GM18868 (cell line): ENCODE results near the gene TTYH3.

Experiments used
- ATAC-seq: cut with Tn5 transposase; IDR thresholded peaks from one replicate; pipeline ENCODE4 v1.9.1; 2021; ENCODE audit warnings: mild to moderate bottlenecking, moderate library complexity; ENCODE audit not compliant: unreplicated experiment

TTYH3 gene

DNA sequence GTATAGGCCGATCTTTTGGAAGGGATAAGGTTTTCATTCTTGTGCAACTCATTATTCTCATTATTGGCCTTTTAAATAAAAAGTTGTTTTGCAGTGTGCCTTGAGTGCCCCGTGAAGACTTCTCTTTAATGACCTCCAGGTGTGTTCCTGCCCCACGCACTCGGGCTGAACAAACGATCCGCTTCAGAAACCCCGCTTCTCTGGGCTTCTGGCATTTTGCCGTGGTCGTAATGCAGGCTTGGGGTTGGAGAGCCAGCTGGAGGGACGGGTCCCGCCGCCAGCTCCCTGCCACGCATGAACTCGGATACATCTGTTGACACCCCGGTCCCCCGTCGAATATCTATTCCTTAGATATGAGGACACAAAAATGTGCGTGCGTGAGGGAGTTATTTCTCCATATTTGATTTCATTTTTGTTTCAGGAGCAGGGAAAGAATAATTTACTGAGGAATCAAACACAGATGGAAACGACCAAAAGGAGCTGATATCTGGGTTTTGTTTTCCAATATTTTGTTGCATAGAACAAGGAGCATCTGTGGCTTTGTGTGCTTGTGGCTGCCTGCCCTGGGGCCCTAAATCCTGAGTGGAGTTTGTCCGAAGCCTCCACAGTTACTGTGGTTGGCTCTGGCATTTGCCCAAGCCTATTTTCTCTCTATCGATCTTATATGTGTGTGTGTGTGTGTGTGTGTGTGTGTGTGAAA, 17.0 kb upstream of the TTYH3 start:
- no peak for ATAC-seq

DNA sequence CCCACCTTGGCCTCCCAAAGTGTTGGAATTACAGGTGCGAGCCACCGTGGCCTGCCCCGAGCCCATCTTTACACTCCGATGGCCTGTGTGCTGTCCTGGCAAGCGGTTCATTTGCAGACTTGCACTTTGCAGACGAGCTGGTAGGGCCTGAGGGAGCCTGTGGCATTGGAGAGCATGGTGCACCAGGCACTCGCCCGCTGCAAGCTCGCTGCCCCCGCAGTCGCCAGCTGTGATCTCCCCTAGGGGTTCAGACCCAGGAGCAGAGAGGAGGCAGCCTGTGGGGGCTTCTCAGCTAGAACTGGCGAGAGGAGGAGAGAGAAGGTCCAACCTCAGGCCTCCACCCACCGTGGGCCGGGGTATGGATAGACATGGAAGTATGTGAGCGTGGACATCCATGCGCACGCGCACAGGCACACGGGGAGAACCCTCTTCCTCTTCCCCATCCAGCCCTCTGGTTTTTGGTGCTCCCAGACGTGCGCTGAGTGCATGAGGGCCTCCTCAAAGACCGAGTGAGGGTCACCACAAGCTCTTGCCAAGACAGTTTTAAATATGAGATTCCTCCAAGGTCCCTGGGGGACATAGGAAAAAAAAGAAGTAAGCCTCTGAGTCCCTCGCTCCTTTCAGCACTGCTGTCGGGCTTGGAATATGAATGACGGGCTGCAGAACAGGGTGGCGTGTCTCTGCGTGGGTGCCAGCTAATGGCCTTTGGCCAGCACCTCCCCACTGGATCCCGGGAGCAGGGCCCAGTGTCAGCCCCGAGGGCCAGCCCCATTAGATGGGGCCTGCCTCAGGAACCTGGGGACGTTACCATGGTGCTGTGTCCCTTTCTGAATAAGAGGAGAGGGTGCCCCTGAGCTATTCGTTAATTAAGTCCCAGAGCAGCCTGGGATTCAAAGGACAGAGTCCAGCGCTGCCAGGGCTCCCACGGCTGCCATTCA, 15.1 kb upstream of the TTYH3 start:
- no peak for ATAC-seq

DNA sequence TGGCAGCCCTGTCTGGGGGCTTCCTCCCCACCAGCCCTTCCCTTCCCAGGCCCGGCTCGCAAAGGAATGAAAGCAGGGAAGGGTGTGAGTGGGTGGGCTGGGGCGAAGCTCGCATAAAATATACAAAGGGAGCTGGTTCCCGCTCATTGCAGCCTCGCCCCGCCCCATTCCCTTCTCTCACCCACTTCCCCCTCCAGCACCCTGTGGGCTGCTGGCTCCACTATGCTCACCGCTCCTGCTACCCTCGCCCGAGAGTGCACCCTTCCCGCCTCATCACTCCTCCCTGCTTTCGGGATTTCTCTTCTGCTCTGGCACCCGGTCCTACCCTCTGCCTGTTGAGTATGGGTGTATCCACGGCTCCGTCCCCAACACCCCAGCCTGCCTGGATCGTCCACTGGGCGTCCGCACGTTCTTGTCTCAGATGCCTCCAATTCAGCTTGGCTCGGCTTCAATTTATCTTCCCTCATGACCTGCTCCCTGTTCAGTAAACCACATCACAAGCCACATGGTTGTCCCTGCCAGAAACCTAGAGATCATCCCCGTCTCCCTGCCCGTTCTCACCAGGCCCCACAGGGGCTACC, 14.4 kb upstream of the TTYH3 start:
- ATAC-seq, result no peak

- ATAC-seq, result no peak
Observed at GRCh38 chr7:2619116-2619515, 12.7 kb upstream of the TTYH3 start.

DNA sequence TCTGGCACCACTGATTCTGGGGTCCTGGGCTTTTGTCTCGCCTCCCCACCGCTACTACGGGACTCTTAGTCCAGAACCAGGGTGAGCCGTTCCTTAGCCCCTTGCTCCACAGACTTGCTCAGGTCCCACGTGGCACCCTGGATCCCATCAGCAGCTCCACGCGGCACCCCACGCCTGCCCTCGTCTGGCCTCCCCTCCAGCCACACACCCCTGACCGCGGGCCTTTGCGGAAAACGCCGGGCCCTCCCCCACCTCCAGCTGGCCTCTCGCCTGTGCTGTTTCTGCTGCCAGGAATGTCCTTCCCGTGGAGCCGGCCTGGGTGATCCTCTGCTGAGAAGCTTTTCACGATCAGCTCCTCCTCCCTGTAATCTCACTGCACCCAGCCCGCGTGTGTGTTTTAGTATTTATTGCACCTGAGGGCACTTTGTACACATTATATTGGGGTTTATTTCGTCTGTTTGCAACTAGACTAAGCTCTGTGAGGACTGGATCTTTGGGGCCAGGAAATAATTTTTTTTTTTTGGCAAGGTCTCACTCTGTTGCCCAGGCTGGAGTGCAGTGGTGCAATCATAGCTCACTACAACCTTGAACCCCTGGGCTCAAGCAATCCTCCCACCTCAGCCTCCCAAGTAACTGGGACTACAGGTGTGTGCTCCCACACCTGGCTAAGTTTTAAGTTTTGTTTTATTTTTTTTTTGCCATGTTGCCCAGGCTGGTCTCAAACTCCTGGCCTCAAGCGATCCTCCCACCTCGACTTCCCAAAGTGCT, 10.5 kb upstream of the TTYH3 start:
- no peak for ATAC-seq

DNA sequence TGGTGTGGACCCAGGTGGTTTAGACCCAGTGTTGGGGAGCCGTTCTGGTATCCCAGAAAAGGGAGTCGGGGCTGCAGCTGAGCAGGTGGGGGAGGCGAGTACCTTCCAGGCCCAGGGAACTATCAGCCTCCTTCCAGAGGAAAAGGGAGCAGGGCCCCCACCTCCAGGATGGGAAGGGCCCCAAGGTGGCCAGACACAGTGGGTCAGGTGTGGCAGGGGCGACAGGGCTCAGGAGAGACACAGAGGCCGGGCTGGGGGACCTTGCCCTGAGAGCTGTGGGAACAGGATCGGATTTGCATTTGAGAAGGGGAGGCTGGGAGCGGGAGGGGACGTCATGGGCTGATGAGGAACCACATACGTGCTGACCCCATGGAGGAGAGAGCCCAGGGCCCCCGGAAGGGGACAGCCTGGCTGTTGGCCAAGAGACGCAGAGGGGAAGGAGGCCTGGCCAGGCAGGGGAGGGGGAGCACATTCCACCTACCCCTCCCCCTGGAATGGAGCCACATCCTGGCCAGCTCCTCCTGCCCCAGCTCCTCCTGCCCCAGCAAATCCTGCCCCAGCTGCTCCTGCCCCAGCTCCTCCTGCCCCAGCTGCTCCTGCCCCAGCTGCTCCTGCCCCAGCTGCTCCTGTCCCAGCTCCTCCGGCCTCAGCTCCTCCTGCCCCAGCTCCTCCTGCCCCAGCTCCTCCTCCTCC, 9.7 kb upstream of the TTYH3 start:
- ATAC-seq, result no peak

DNA sequence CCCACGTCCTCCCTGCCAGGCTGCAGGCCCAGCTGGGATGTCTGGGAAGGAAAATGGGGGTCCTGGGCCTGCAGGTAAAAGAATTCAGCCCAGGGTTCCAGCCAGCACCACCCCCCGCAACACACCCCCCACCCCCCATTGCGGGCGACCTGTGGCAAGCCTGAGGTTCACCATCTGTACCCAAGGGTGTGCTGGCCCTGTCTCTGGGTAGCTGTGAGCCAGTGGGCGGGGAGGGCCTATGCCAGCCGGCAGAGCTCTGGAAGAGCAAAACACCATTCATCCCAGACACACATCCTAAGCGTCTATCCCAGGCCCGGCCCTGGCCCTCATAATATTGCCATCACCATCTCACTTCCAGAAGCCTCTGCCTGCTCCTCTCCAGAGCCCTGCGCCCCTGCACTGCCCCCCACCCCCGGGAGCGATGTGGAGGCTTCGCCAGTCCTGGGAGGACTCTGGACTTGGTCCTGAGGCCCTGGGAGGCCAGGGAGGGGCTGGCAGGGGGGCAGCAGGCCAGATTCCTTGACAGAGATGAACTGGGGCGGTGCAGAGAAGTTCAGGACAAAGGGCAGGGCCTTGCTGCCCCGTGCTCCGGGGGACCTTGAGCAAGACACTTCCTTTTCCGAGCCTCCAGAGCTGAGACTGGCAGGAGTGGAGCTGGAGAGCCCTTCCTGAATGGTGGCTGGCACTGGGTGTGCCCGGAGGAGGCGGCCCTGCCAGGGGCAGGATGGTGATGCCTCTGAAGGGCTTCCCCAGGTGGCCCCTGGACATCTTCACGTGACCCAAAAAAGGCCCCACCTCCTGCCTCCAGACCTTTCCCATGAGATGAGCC, 8.7 kb upstream of the TTYH3 start:
- ATAC-seq, result no peak

GRCh38 chr7:2623698-2624014, 8.1 kb upstream of the TTYH3 start:
- no peak for ATAC-seq

DNA sequence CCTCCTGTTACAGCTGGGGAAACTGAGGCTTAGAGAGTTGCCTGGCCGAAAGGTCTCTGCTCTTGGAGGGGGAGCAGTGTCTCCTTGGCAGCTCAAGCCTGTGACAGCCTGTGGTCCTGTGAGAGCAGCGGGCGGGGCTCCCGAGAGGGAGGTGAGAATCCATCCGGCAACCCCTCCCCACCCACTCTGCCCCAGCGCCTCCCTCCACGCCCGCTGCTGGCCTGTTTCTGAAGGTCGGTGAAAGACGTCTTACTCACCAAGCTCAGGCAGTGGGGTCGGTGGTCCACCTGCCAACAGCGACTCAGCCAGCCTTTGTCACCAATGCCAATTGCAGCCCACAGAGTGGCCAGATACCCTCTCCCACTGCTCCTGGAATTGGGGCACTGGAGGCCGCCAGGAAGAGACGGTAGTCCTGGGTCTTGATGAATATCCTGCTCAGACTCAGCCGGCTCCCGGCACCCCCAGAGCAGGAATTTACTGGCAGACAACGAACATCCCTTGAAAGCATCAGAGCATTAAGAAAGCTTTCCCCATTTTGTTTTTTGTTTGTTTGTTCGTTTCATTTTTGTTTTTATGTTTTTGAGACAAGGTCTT, 7.4 kb upstream of the TTYH3 start:
- no peak for ATAC-seq

GRCh38 chr7:2626498-2627117, 5.2 kb upstream of the TTYH3 start:
- ATAC-seq, result no peak

GRCh38 chr7:2627258-2628129, 4.3 kb upstream of the TTYH3 start:
- no peak for ATAC-seq

GRCh38 chr7:2628130-2628482, 3.7 kb upstream of the TTYH3 start:
- ATAC-seq, result no peak

- ATAC-seq, result no peak
Observed at GRCh38 chr7:2628891-2629290, 2.9 kb upstream of the TTYH3 start.

GRCh38 chr7:2629746-2630681, 1.8 kb upstream of the TTYH3 start:
- no peak for ATAC-seq

DNA sequence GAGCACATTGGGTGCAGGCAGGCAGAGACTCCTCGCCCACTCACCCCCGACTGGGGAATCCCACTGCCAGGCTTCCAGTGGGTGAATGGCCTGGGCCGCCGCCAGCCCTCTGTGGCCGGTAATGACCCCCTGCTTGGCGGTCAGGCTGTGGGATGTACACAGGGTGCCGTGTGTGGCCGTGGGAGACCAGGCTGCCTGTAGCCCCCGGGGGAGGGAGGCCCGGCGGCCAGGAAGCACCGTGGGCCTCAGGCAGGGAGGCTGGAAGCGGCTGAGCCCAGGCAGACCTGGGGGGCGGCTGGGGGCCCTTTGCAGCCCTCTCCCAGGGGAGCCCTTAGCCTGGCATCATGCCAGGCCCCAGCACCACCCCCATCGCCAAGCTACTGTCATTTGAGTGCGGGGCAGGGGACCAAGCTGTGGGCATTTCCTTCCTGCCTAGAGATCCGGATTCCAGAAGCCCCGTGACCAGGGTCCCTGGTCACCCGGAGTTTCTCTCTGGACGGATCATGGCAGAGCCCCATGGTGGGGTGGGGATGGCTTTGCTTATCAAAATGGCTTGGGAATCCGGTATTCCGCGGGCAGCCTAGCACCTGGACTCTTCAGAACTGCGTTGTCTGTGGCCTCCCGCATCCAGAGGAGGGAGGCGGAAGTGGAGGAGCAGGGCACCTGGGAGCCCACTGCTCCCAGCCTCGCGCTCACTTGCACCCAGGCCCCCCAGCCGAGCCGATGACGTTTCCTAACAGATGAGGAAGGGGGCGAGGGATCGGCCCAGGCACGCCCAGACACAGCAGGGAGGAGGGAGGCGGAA, 1.1 kb downstream of the TTYH3 start:
- ATAC-seq, result no peak

DNA sequence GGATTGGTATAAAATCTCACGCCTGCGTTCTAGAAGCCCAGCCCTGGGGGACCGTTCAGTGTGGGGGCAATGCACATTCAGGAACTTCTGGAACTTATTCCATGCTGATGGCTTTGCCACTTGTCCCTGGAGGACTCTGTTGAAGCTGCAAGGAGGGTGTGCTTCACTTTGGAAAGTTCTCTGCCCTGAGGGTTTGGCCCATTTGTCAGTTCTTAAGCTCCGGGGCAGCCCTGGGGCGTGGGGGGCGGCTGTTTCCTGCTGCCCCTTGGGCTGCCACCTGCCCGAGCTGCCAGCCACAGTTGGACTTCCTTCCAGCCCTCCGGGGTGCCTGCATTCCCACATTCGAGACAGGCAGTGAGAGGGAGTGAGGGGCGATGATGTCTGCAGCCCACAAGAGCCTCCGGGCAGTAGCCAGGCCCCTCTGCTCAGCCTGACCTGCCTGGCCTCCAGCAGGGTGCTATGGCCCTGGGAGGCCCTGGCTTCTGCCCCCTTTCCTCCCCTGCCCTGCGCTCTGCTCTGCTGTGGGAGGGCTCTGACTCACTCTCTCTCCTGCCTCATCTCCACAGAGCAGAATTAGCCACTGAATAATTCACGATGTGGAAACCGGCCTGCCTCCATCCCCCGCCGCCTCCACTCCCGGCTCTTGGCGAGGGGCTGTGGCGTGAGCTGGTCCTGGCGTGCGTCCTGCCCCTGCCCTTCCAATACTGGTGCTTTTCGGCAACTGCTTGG, 1.9 kb downstream of the TTYH3 start:
- no peak for ATAC-seq
